GM10266 (cell line): ENCODE measurements around the gene LPCAT4.

Experiments
- DNase-seq: peaks from one replicate; pipeline ENCODE4 v3.0.0; 2012; ENCODE audit errors: extremely low spot score
- CTCF ChIP-seq: IDR thresholded peaks from 2 replicates; pipeline ENCODE4 v1.5.1; 2012; ENCODE audit warnings: mild to moderate bottlenecking, low read depth; ENCODE audit not compliant: control insufficient read depth, insufficient read depth; ENCODE audit errors: missing control alignments

LPCAT4 gene

GRCh38 chr15:34337557-34338306 lies 29.3 kb downstream of the LPCAT4 start, which contains the start of gene SLC12A6:
SLC12A6 (minus strand) TSS chr15:34337781; CDS start chr15:34336680, 1,101 bp downstream.
- TF ChIP-seq CTCF = peak; percentile 1
- DNase-seq = peak; percentile 90

DNA sequence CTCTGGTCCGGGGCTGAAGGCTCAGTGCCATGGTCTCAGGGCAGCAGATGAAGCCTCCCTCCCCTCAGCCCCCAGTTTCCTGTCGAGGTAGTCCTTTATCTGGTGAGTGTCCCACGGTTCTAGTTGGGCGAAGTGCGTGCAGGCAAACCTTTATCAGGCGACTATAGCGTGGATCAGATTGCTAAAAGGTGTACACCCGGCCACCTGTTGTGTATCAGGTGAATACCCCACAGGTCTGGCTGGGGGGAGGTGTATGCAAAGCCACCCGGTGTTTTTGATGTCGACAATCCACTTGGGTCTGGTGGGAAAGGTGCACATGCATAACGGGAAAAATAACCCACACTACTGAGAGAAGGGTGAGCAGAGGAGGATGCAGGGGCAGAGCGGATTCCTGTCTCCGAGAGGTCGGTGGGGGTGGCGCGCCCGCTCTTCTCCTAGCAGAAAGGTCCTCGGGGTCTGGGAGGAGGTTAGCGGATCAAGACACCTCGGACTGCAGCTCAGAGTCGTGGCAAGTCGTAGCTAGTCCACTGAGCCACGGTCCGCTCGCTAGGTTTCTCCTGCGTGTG lies 29.9 kb downstream of the LPCAT4 start:
- no peak for DNase-seq
- TF ChIP-seq CTCF = no peak

DNA sequence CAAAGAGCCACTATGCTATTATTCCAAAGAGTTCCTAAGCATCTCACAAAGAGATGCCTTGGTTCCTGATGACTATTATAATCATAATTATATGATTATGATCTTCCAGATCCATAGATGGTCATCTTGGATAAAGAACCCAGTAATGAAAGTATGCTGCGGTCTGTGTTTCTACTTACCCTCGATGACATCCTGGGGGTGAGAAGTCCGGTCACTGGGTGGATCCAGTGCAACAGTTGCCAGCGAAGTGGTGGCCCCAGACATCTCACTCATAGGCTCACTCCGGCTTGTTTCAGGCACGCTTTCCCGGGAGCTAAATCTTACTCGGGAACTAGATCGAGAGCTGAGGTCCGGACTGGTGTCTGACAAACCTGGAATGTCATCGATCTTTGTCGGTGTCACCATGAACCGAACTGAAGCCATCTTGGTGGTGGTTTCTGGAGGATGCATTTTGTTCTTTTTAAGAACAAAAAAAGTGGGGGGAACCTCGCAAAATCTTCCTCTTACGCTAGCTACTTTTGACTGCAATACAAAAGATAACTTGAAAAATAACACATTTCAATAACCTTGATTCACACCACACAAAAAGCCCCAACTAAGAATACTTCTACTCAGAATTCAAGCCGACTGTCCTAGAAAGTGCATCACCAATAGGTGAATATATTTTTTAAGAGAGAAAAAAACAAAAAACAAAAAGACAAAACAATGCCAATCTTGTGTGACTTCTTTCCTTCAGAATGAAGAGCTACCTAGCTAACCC lies 30.6 kb downstream of the LPCAT4 start:
- TF ChIP-seq CTCF = no peak
- no peak for DNase-seq

DNA sequence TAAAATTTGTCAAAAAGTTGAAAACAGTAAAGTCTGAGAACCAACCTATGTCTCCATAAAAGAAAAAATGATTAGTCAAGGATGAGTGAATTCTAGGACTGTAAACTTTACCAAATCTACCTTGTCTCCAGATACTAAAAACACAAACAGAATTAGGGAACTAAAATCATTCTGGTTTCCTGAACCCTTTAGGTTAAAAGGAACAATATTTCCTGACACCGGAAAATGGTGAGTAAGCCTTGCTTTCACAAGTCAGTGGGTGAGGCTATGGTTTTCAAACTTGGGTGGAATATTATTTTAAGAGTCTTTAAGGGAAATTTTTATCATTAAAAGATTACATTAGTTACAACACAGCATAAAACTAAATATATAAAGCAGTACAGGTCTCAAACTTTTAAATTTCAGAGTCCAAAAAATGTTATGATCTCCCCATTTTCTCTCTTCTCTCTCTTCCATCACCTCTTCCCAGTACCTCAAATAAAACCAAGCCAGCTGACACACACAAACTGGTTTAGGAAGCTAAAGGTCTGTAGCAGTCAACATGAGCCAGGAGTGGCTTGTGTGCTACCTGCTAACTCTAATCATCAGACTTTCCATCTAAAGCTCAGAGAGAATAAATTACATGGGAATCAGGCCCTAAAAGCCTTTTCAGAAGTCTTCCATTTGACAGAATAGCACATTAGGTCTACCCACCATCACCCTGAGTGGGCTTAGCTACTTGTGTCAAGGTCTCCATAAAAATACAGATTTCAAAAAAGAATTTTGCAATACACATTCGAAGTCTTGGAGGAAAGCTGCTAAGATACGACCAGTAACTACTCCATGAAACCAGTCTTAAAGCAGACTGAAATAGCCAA lies 31.6 kb downstream of the LPCAT4 start:
- no peak for DNase-seq
- no peak for TF ChIP-seq CTCF

DNA sequence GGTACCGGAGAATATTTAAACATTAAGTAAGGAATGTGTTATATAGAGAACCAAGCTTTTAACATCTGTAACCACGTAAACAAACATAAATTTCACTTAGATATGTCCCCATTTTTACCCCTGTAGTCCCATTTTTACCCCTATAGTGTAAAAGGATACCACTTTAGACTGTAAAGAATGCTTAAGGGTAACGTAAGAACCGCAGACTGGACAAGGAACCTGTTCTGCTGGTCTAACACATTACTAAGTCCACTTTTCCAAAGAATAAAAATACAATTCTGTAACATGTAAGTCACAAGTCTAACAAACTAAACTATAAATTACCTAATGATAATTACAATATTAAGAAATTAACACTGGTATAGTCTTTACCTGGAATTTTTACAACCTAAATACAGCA lies 32.3 kb downstream of the LPCAT4 start:
- DNase-seq = no peak
- TF ChIP-seq CTCF = no peak

- TF ChIP-seq CTCF = no peak
- no peak for DNase-seq
Observed at GRCh38 chr15:34332553-34333120, 34.4 kb downstream of the LPCAT4 start.
